GM12878 (cell line): ENCODE data around the gene DLG2. TPM values are rescaled to one million over a fixed set of nuclear protein-coding genes. Genes with fewer than 3 reads are reported as not detected.

Experiments
- ATAC-seq: fragments of 200-7000 bp; cut with Tn5 transposase; 3 replicates; pipeline ENCODE4 v1.9.1; 2020; ENCODE audit warnings: mild to moderate bottlenecking, moderate library complexity
- BruUV-seq: library from RNA; stranded (reverse); fragments of 400-500 nt; replicated peaks from 2 replicates; lab custom pipeline; 2021; lab: Mats Ljungman, UMichigan
- CTCF ChIA-PET: fragments of 300-600 bp; sonication (Branson Sonifier 250); formaldehyde crosslinking; extraction: SDS; loops from one replicate; lab custom pipeline; 2021; ENCODE audit warnings: inconsistent platforms; lab: Yijun Ruan, JAX
- POLR2A ChIA-PET: fragments of 350-600 bp; formaldehyde crosslinking; extraction: SDS; loops from one replicate; lab custom pipeline; 2021; ENCODE audit warnings: inconsistent platforms; lab: Charles Lee
- RAD21 ChIA-PET: fragments of 300-600 bp; sonication (Branson Sonifier 250); formaldehyde crosslinking; loops from one replicate; lab custom pipeline; 2023; ENCODE audit warnings: antibody characterized with exemption; ENCODE audit not compliant: unreplicated experiment; lab: Charles Lee
- SMC1A ChIA-PET: fragments of 300-600 bp; sonication (Branson Sonifier 250); formaldehyde crosslinking; loops from one replicate; lab custom pipeline; 2023; ENCODE audit not compliant: unreplicated experiment, uncharacterized antibody; lab: Charles Lee
- DNase-seq: peaks from one replicate; pipeline ENCODE4 v3.0.0-alpha.2; 2011; ENCODE audit warnings: low read depth, low spot score
- FAIRE-seq: peaks from 3 replicates; lab custom pipeline; 2011; peaks lifted over from hg19 to GRCh38; lab: Jason Lieb, UNC
- H2AFZ ChIP-seq: 2 replicates; pipeline ENCODE4 v1.6.0; 2011; ENCODE audit warnings: low read depth, low read length, control low read depth; ENCODE audit not compliant: control insufficient read depth
- H3K27ac ChIP-seq: 2 replicates; pipeline ENCODE4 v1.5.1; 2011; ENCODE audit warnings: control low read depth; ENCODE audit not compliant: control insufficient read depth, insufficient read depth
- H3K27me3 ChIP-seq, 2 experiments: replicated peaks in 1 of 2; 2 replicates each; pipeline versions ENCODE4 v1.6.0 to v1.6.1; 2011; ENCODE audit warnings: low read length in 1 of 2; ENCODE audit not compliant: control insufficient read depth in 2 of 2, insufficient read depth in 2 of 2
- H3K36me3 ChIP-seq, 2 experiments: 2 replicates each; pipeline ENCODE4 v1.5.1; 2011; ENCODE audit warnings: low read length in 1 of 2; ENCODE audit not compliant: control insufficient read depth in 2 of 2, insufficient read depth in 2 of 2
- H3K4me1 ChIP-seq: 2 replicates; pipeline ENCODE4 v1.6.1; 2011; ENCODE audit warnings: mild to moderate bottlenecking, low read length, moderate library complexity, mixed read lengths; ENCODE audit not compliant: control insufficient read depth, insufficient read depth
- H3K4me2 ChIP-seq: 2 replicates; pipeline ENCODE4 v1.6.0; 2011; ENCODE audit warnings: control low read depth; ENCODE audit not compliant: control insufficient read depth, insufficient read depth
- H3K4me3 ChIP-seq: fragments of 200-600 bp; sonication (generic); 2 replicates; pipeline ENCODE4 v1.5.1; 2016
- H3K79me2 ChIP-seq: 2 replicates; pipeline ENCODE4 v1.6.0; 2011; ENCODE audit warnings: low read length; ENCODE audit not compliant: control insufficient read depth, insufficient read depth
- H3K9ac ChIP-seq: 2 replicates; pipeline ENCODE4 v1.8.0; 2011; ENCODE audit warnings: low read length, control low read depth, mixed read lengths; ENCODE audit not compliant: control insufficient read depth, insufficient read depth
- H3K9me3 ChIP-seq: replicated peaks from 3 replicates; pipeline ENCODE4 v1.5.1; 2011; ENCODE audit warnings: mild to moderate bottlenecking, low read length; ENCODE audit not compliant: control insufficient read depth, insufficient read depth
- H4K20me1 ChIP-seq: 2 replicates; pipeline ENCODE4 v1.6.0; 2011; ENCODE audit not compliant: control insufficient read depth, insufficient read depth
- HDAC6 ChIP-seq: fragments of 200-600 bp; sonication (generic); IDR thresholded peaks from one replicate; pipeline ENCODE4 v1.8.0; 2017; ENCODE audit warnings: antibody characterized with exemption; ENCODE audit not compliant: unreplicated experiment
- IRF5 ChIP-seq: fragments of 450-650 bp; IDR thresholded peaks from 2 replicates; pipeline ENCODE4 v1.6.1; 2017; ENCODE audit warnings: borderline replicate concordance
- MYC ChIP-seq: IDR thresholded peaks from 2 replicates; pipeline ENCODE4 v1.6.1; 2011; ENCODE audit warnings: mild to moderate bottlenecking, low read length, moderate library complexity, inconsistent platforms; ENCODE audit not compliant: insufficient read depth, insufficient replicate concordance, insufficient read length, severe bottlenecking
- PBX3 ChIP-seq: IDR thresholded peaks from 2 replicates; pipeline ENCODE4 v1.6.1; 2011; ENCODE audit warnings: mild to moderate bottlenecking, low read depth, low read length, moderate library complexity; ENCODE audit not compliant: insufficient replicate concordance
- RAD51 ChIP-seq: fragments of 450-650 bp; IDR thresholded peaks from 2 replicates; pipeline ENCODE4 v1.6.1; 2016; ENCODE audit warnings: moderate library complexity, mild to moderate bottlenecking, inconsistent platforms
- SMC3 ChIP-seq: IDR thresholded peaks from 2 replicates; pipeline ENCODE4 v1.6.1; 2011; ENCODE audit warnings: low read length, improper control_type of control experiment, borderline replicate concordance
- TBL1XR1 ChIP-seq: IDR thresholded peaks from 2 replicates; pipeline ENCODE4 v1.6.1; 2012; ENCODE audit warnings: low read depth, low read length, improper control_type of control experiment
- TCF7 ChIP-seq: IDR thresholded peaks from 2 replicates; pipeline ENCODE4 v1.6.1; 2014; ENCODE audit warnings: antibody characterized with exemption, borderline replicate concordance
- ZNF217 ChIP-seq: fragments of 450-650 bp; IDR thresholded peaks from 2 replicates; pipeline ENCODE4 v1.6.1; 2017; ENCODE audit warnings: antibody characterized with exemption, mild to moderate bottlenecking
- ZNF274 ChIP-seq: IDR thresholded peaks from one replicate; pipeline ENCODE4 v1.8.0; 2011; ENCODE audit not compliant: insufficient read length, insufficient read depth
- WGBS: methylation state at CpG from one replicate; pipeline ENCODE4 v1.1.6; 2016; ENCODE audit warnings: low lambda C conversion rate; ENCODE audit not compliant: insufficient replicate concordance, insufficient coverage; ENCODE audit errors: missing lambda C conversion rate; 5-methylcytosine and 5-hydroxymethylcytosine counted together
- in situ Hi-C: fragments of 300-500 bp; cut with MboI; formaldehyde crosslinking; loops from 9 replicates; pipeline ENCODE4 v1.14.3; 2018; ENCODE audit warnings: mixed read lengths
- intact Hi-C: fragments of 100-400 bp; cut with micrococcal nuclease; formaldehyde crosslinking; loops from one replicate; pipeline ENCODE4 v1.14.2; 2022; ENCODE audit not compliant: unreplicated experiment
- polyA plus RNA-seq, 11 experiments: library from polyadenylated mRNA; depleted of rRNA in 4 of 11; unstranded in 6 of 11; stranded (reverse) in 5 of 11; fragments of >200 nt; fragmentation: Nextera tagmentation in 4 of 11; fragmentation: Illumina TruSeq in 1 of 11; extraction: Ambion mirVana in 4 of 11; extraction: Trizol in 1 of 11; gene quantifications; 1 replicate in 1 of 11; 2 replicates in 10 of 11; pipeline versions ENCODE4 v1.2.1 to v1.2.3, GENCODE V29; 2011 to 2016; ENCODE audit warnings: inconsistent platforms in 2 of 11, missing spikeins in 2 of 11, low read depth in 1 of 11
- total RNA-seq, 4 experiments: library from RNA; depleted of rRNA in 3 of 4; stranded (reverse); fragments of >200 nt in 3 of 4; fragmentation: Illumina TruSeq in 1 of 4; extraction: Trizol in 1 of 4; gene quantifications; 2 replicates each; pipeline versions ENCODE4 v1.2.1 to v1.2.3, GENCODE V29; 2013 to 2021

Gene DLG2
- total and polyA plus RNA-seq, 10 of the 15 experiments (the other 5 are each of a cell fraction or from before 2014, with no cell fraction given): 0.09 to 0.98 (median 0.35) TPM

GRCh38 chr11:83601914-83602527 lies 2025.1 kb downstream of the DLG2 start (continued):
- no peak for TF ChIP-seq PBX3
- TF ChIP-seq, all 136 proteins: peak for 0

GRCh38 chr11:83601201-83601913 lies 2025.8 kb downstream of the DLG2 start:
- WGBS: 66% methylated on average over 10 of the region's 11 CpGs
- ChIA-PET POLR2A (no interaction called here), CTCF (no interaction called here), RAD21 (no interaction called here), SMC1A (no interaction called here)
- Histone ChIP-seq H3K4me1 (no peaks in the 10 kb centered on the region), H3K9me3 (no peaks in the 10 kb centered on the region), H3K4me3 (no peak overlapping the region), H3K27me3 (no peaks in the 10 kb centered on the region), H2AFZ (no peak overlapping the region), H4K20me1 (no peaks in the 10 kb centered on the region), H3K4me2 (no peak overlapping the region), H3K9ac (no peak overlapping the region), H3K79me2 (no peaks in the 10 kb centered on the region), H3K27ac (no peak overlapping the region), H3K36me3 (no peaks in the 10 kb centered on the region)
- intact Hi-C loops (no loop called here), in situ Hi-C loops (no loop called here)
- FAIRE-seq: no peak
- no peak for ATAC-seq
- TF ChIP-seq MYC (no peak), HDAC6 (no peak), RAD51 (no peak), IRF5 (no peak), TBL1XR1 (no peak), ZNF217 (no peak), SMC3 (no peak), TCF7 (no peak), ZNF274 (no peak)
- BruUV-seq: no TSS peak
- DNase-seq: no peak
